Chondrocyte (in vitro differentiated cells): ENCODE results near the gene SUSD1. TPM values are rescaled to one million over a fixed set of nuclear protein-coding genes. Genes with fewer than 3 reads are reported as not detected.

Experiments
- DNase-seq: peaks from one replicate; pipeline ENCODE4 v3.0.0; 2021; ENCODE audit warnings: mixed read lengths, low spot score
- H3K27ac Mint-ChIP-seq: one replicate; pipeline ENCODE4 v1.8.0; 2021; ENCODE audit warnings: mild to moderate bottlenecking, moderate library complexity, mixed read lengths; ENCODE audit not compliant: unreplicated experiment
- H3K27me3 Mint-ChIP-seq: 2 replicates; pipeline ENCODE4 v1.8.0; 2021; ENCODE audit warnings: low read depth, mixed read lengths
- H3K36me3 Mint-ChIP-seq: 2 replicates; pipeline ENCODE4 v1.8.0; 2021; ENCODE audit warnings: low read depth, mixed read lengths
- H3K4me1 Mint-ChIP-seq: 2 replicates; pipeline ENCODE4 v1.8.0; 2021; ENCODE audit warnings: low read depth, mild to moderate bottlenecking, mixed read lengths
- H3K4me3 Mint-ChIP-seq: one replicate; pipeline ENCODE4 v1.8.0; 2021; ENCODE audit warnings: mild to moderate bottlenecking, moderate library complexity, mixed read lengths; ENCODE audit not compliant: unreplicated experiment
- H3K9me3 Mint-ChIP-seq: 2 replicates; pipeline ENCODE4 v1.8.0; 2021; ENCODE audit warnings: low read depth, mixed read lengths
- total RNA-seq: library from RNA; stranded (reverse); gene quantifications from 3 replicates; pipeline ENCODE4 v1.2.1, GENCODE V29; 2021
- TF ChIP-seq, protein P1 (sequence below): fragments of 200-600 bp; sonication (generic); IDR thresholded peaks from 2 replicates; pipeline ENCODE4 v1.5.0; 2021; ENCODE audit warnings: antibody characterized with exemption, mild to moderate bottlenecking, moderate library complexity

The SUSD1 gene
- total RNA-seq, 1 donor from 2014 or later = 29.6 TPM

DNA sequence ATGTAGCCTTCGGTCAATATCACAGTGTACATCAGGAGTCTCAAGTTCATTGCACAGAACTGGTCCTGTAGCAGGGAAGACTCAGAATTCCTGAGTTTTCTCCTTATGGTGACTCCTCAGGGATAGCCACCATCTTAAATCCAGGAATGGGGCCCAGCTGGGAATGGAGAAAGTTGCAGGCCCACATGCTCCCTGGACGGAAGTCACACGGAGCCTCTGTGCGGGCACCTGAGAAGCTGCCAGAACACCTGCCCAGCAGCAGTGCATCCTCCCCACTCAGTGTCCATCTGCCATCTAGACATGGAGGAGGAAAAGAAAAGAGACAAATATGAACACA, 133.9 kb downstream of the SUSD1 start:
- H3K27ac Mint-ChIP-seq = peak overlapping the region; percentile 93
- TF ChIP-seq, protein P1, sequence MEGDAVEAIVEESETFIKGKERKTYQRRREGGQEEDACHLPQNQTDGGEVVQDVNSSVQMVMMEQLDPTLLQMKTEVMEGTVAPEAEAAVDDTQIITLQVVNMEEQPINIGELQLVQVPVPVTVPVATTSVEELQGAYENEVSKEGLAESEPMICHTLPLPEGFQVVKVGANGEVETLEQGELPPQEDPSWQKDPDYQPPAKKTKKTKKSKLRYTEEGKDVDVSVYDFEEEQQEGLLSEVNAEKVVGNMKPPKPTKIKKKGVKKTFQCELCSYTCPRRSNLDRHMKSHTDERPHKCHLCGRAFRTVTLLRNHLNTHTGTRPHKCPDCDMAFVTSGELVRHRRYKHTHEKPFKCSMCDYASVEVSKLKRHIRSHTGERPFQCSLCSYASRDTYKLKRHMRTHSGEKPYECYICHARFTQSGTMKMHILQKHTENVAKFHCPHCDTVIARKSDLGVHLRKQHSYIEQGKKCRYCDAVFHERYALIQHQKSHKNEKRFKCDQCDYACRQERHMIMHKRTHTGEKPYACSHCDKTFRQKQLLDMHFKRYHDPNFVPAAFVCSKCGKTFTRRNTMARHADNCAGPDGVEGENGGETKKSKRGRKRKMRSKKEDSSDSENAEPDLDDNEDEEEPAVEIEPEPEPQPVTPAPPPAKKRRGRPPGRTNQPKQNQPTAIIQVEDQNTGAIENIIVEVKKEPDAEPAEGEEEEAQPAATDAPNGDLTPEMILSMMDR = no peak

DNA sequence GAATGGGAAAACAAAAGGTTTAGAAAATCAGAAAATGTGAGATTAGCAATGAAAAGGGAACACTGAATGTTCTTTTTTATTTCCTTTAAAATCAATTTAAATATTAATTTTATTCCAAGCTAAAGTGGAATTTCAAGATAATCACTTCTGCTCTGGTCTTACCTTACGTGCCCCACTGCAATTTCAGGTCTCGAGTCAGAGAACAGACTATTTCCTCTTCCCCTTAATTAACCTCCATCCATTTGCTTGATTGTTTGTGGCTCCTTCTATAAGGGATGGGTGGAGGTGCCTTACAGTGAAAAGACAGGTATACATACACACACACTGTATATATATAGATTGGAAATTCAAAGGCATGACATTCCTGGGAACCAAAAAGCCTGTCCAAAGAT, 137.1 kb downstream of the SUSD1 start:
- no peak overlapping the region for H3K4me3 Mint-ChIP-seq
- TF ChIP-seq, protein P1 = no peak
- peaks cover 83% of the 10 kb centered on the region for H3K4me1 Mint-ChIP-seq
- peak overlapping the region; percentile 77 for H3K27ac Mint-ChIP-seq
- H3K9me3 Mint-ChIP-seq = no peaks in the 10 kb centered on the region
- H3K27me3 Mint-ChIP-seq = no peaks in the 10 kb centered on the region
- no peak for DNase-seq
- peaks cover 2% of the 10 kb centered on the region for H3K36me3 Mint-ChIP-seq

More for the DNA sequence above, 133.9 kb downstream of the SUSD1 start:
- no peak overlapping the region for H3K4me3 Mint-ChIP-seq
- DNase-seq = no peak
- peaks cover 2% of the 10 kb centered on the region for H3K36me3 Mint-ChIP-seq
- no peaks in the 10 kb centered on the region for H3K27me3 Mint-ChIP-seq
- H3K9me3 Mint-ChIP-seq = no peaks in the 10 kb centered on the region
- H3K4me1 Mint-ChIP-seq = peaks cover 79% of the 10 kb centered on the region

DNA sequence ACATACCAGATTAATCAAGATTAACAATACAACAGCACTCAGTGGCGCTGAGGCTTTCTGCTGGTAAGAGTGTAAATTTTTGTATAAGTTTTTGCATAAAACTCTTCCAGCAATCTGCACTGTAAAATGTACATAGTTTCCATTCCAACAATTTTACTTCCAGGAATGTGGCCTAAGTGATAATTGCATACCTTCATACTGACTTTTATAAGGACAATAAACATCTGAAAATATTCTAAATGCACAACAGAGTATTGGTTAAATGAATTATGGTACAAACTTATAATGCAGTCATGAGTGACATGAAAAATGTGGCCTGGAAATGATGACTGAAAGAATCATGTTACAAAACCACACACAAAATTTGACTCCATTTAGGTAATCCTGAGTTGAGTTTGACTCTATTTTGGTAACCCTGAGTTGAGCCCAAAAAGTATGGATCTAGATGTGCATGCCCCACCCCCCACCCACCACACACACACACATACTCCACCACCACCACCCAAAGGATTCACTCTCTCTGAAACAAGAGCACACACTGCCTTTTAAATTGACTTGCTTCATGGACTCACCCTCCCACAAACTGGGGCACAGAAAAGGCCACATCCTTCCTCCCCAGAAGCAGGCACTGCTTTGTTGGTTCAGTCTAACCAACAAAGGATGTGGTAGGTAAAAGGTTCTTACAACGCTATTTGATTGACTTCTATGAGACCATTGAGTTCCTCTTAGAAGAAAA, 137.6 kb downstream of the SUSD1 start:
- H3K27ac Mint-ChIP-seq = peak overlapping the region; percentile 77
- H3K27me3 Mint-ChIP-seq = no peaks in the 10 kb centered on the region
- DNase-seq = no peak
- peaks cover 2% of the 10 kb centered on the region for H3K36me3 Mint-ChIP-seq
- no peak overlapping the region for H3K4me3 Mint-ChIP-seq
- H3K4me1 Mint-ChIP-seq = peaks cover 83% of the 10 kb centered on the region
- H3K9me3 Mint-ChIP-seq = no peaks in the 10 kb centered on the region
- TF ChIP-seq, protein P1 = no peak

DNA sequence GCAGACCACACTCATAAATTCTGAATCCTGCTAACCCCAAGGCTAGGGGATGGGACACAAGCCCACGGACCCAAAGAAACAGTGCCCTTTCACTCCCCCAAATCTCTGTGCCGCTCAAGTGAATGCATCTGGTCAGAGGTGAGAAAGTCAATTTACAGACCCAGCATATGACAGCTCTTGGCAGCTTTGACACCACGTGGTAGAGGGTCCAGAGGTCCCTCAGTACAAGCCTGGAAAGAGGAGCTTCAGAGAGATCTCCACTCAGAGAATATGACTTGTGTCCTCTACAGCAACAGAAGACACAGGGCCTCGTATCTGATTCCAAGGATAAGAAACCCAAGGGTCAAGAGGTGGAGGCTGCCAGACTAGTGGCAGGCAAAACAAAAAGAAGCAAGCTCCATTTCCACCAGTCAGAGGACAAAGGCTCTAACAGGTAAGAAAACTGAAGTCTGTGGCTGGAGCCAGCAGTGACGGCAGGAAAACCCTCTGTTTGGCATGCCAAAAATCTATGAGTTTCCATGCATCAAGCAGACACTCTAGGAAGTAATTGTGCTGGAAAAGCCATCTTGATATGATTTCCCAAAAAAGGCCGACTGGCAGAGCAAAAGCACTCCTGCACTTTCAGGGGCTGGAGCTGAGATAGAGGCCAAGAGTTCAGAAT, 139.8 kb downstream of the SUSD1 start:
- TF ChIP-seq, protein P1 = no peak

DNA sequence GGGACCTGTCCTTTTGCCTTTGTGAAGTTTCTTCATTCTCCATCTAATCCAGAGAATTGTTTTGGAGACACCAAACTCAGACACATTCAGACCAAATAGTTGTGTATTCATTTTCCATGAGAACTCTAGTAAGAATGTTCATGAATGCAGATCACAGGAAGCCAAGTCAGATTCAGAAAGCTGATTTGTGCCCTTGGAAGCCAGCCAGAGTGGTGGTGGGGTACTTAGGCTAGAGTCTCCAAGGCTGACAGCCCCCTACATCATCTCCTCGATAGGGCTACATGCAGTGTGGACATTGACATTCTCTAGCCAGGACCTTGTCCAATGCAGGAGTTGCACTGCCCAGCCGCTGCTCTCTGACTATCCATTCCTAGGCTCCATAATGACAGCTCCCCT, 140.9 kb downstream of the SUSD1 start:
- DNase-seq = no peak
- Mint-ChIP-seq H3K27me3 (no peaks in the 10 kb centered on the region), H3K36me3 (no peaks in the 10 kb centered on the region), H3K9me3 (no peaks in the 10 kb centered on the region), H3K4me3 (no peak overlapping the region), H3K4me1 (peaks cover 78% of the 10 kb centered on the region), H3K27ac (peak overlapping the region; percentile 38)
- TF ChIP-seq, protein P1 = no peak

More for the DNA sequence above, 139.8 kb downstream of the SUSD1 start:
- Mint-ChIP-seq H3K36me3 (peaks cover 2% of the 10 kb centered on the region), H3K27me3 (no peaks in the 10 kb centered on the region), H3K4me3 (no peak overlapping the region), H3K9me3 (no peaks in the 10 kb centered on the region), H3K27ac (peak overlapping the region; percentile 56), H3K4me1 (peaks cover 75% of the 10 kb centered on the region)
- no peak for DNase-seq
